Measurements from ENCODE around the gene EFCAB3.
"Not testable (repeated sequence)": the region's sequence is repeated elsewhere in the genome, so short reads cannot be mapped to it uniquely, and the experiment has no call there.

Gene EFCAB3

DNA sequence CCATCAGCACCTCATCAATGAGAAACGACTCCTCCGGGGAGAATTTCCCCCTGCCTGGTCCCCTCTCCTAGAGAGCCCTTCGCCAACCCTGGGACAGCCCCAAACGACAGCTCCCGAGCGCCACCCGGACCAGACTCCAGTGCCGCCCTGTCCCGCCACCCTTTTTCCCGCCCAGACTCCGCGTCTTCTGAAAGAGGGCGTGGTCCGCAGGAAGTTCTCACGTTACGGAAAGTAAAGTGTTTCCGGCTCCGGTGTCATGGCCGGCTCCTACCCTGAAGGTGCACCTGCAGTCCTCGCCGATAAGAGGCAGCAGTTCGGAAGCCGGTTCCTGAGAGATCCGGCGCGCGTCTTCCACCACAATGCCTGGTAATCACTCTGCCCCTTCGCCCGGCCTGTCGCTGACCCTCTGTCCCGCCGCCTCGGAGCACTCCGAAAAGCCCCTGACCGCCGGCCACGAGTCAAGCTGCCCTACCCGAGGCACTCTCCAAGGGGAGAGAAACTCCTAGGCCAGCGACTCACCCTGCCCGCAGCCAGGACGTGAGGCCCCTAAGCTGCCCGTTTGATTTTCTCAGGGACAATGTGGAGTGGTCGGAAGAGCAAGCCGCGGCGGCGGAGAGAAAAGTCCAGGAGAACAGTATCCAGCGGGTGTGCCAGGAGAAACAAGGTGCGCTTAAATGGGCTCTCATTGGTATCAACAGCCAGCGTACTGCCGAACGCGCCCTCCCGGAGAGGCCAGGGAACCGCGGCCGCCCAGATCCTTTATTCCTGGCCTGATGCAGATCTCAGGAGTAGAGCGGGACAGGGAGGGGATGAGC is 43.5 kb downstream of the EFCAB3 start, which contains the start of gene METTL2A (continued):
- TF ChIP-seq ZNF518A (tag by site-specific recombination; conservative IDR thresholded peaks at IDR 0.05; ENCODE audit: low read depth): peak; percentile 78
- peak; percentile 73 for TF ChIP-seq ZBTB20 (tag by site-specific recombination; IDR thresholded peaks at IDR 0.05)
- peak; percentile 89 for TF ChIP-seq ZBTB11 (tag by site-specific recombination; conservative IDR thresholded peaks at IDR 0.05; ENCODE audit: low read depth)
- TF ChIP-seq ZNF629 (tag by site-specific recombination; IDR thresholded peaks at IDR 0.05): 0 out of 2 replicates have a peak, but pooled peaks have one; percentile 15
- TF ChIP-seq KLF17 (tag by site-specific recombination; IDR thresholded peaks at IDR 0.05): 0 out of 2 replicates have a peak, but pooled peaks have one; percentile 7
- TF ChIP-seq KLF9 (tag by site-specific recombination; IDR thresholded peaks at IDR 0.05; ENCODE audit: low read depth): peak; percentile 94
- TF ChIP-seq PATZ1 (tag by site-specific recombination; IDR thresholded peaks at IDR 0.05): 0 out of 2 replicates have a peak, but pooled peaks have one; percentile 39

- H3K9me3 ChIP-seq (ENCODE audit: control insufficient read depth, insufficient read depth, low read depth, low read length); H3K4me3 ChIP-seq (ENCODE audit: low read depth, low read length); POLR2A ChIA-PET; CTCF ChIA-PET; H3K27ac ChIP-seq (ENCODE audit: extremely low read depth, low read depth, low read length); H3K4me1 ChIP-seq (ENCODE audit: control insufficient read depth, insufficient read depth, low read length): not testable (repeated sequence)
- H3K36me3 ChIP-seq (ENCODE audit: control insufficient read depth in 2 of 2, insufficient read depth in 1 of 2, low read length in 2 of 2): peaks cover 0 to 41% of the 10 kb centered on the region in 2 experiments; a peak in 2 of 3 replicates
These were observed 45.9 kb downstream of the EFCAB3 start for GRCh38 chr17:62426214-62426613.

- H3K4me3 ChIP-seq (ENCODE audit: low read depth, low read length); POLR2A ChIA-PET; H3K9me3 ChIP-seq (ENCODE audit: control insufficient read depth, insufficient read depth, low read depth, low read length); H3K27ac ChIP-seq (ENCODE audit: extremely low read depth, low read depth, low read length); H3K4me1 ChIP-seq (ENCODE audit: control insufficient read depth, insufficient read depth, low read length); CTCF ChIA-PET: not testable (repeated sequence)
- peaks cover 7 to 47% of the 10 kb centered on the region in 2 experiments for H3K36me3 ChIP-seq (ENCODE audit: control insufficient read depth in 2 of 2, insufficient read depth in 1 of 2, low read length in 2 of 2)
These were observed 54.9 kb downstream of the EFCAB3 start for GRCh38 chr17:62435251-62435650.

GRCh38 chr17:62441181-62441580 is 60.8 kb downstream of the EFCAB3 start:
- H3K9me3 ChIP-seq (ENCODE audit: control insufficient read depth, insufficient read depth, low read depth, low read length); CTCF ChIA-PET; H3K4me1 ChIP-seq (ENCODE audit: control insufficient read depth, insufficient read depth, low read length); H3K4me3 ChIP-seq (ENCODE audit: low read depth, low read length); H3K27ac ChIP-seq (ENCODE audit: extremely low read depth, low read depth, low read length); POLR2A ChIA-PET: not testable (repeated sequence)
- peaks cover 31 to 63% of the 10 kb centered on the region in 2 experiments for H3K36me3 ChIP-seq (ENCODE audit: control insufficient read depth in 2 of 2, insufficient read depth in 1 of 2, low read length in 2 of 2)

Data from HEK293 (cell line).